Spleen (tissue), 11 donors: ENCODE measurements around the gene KLHL35. TPM values are rescaled to one million over a fixed set of nuclear protein-coding genes. Genes with fewer than 3 reads are reported as not detected.

ENCODE experiments used
- DNase-seq: peaks from one replicate; pipeline ENCODE4 v3.0.0-alpha.2; 2020
- H3K27ac ChIP-seq, 8 donors: fragments of 200-600 bp; sonication (generic) in 7 of 8; 1 replicate in 4 of 8; 2 replicates in 4 of 8; pipeline versions ENCODE4 v1.5.0 to v1.8.0; 2016 to 2021; ENCODE audit warnings: inconsistent platforms in 4 of 8, mild to moderate bottlenecking in 4 of 8, moderate library complexity in 1 of 8
- H3K27me3 ChIP-seq, 7 donors: fragments of 200-600 bp; sonication (generic) in 6 of 7; replicated peaks in 1 of 7; 1 replicate in 4 of 7; 2 replicates in 3 of 7; pipeline versions ENCODE4 v1.5.0 to v1.8.0; 2016 to 2021; ENCODE audit warnings: inconsistent platforms in 3 of 7, mild to moderate bottlenecking in 1 of 7
- H3K36me3 ChIP-seq, 6 donors: fragments of 200-600 bp; sonication (generic) in 5 of 6; 1 replicate in 4 of 6; 2 replicates in 2 of 6; pipeline versions ENCODE4 v1.5.0 to v1.8.0; 2016 to 2021; ENCODE audit warnings: inconsistent platforms in 2 of 6
- H3K4me1 ChIP-seq, 6 donors: fragments of 200-600 bp; sonication (generic) in 5 of 6; 1 replicate in 3 of 6; 2 replicates in 3 of 6; pipeline versions ENCODE4 v1.5.0 to v1.8.0; 2016 to 2021; ENCODE audit warnings: inconsistent platforms in 3 of 6
- H3K4me3 ChIP-seq, 8 donors: fragments of 200-600 bp; sonication (generic) in 7 of 8; 1 replicate in 4 of 8; 2 replicates in 4 of 8; pipeline versions ENCODE4 v1.5.0 to v1.8.0; 2016 to 2021; ENCODE audit warnings: inconsistent platforms in 4 of 8, mild to moderate bottlenecking in 4 of 8, moderate library complexity in 2 of 8
- H3K9me3 ChIP-seq, 8 donors: fragments of 200-600 bp; sonication (generic) in 7 of 8; 1 replicate in 4 of 8; 2 replicates in 4 of 8; pipeline versions ENCODE4 v1.5.0 to v1.8.0; 2016 to 2021; ENCODE audit warnings: inconsistent platforms in 4 of 8
- CTCF ChIP-seq, 11 experiments: fragments of 200-600 bp in 7 of 11; fragments of 450-650 bp in 4 of 11; sonication (generic) in 4 of 11; IDR thresholded peaks in 8 of 11; conservative IDR thresholded peaks in 3 of 11; 1 replicate in 7 of 11; 2 replicates in 4 of 11; pipeline versions ENCODE4 v1.4.0 to v1.8.0; 2016 to 2021; ENCODE audit warnings: antibody characterized with exemption in 11 of 11, inconsistent platforms in 4 of 11, mild to moderate bottlenecking in 1 of 11
- POLR2A ChIP-seq, 3 donors: fragments of 450-650 bp; IDR thresholded peaks; one replicate each; pipeline ENCODE4 v1.5.1; 2017; ENCODE audit warnings: antibody characterized with exemption in 3 of 3, mild to moderate bottlenecking in 1 of 3
- POLR2AphosphoS5 ChIP-seq, 3 donors: sonication (generic); formaldehyde crosslinking; IDR thresholded peaks; one replicate each; pipeline ENCODE4 v1.5.1; 2017; ENCODE audit warnings: antibody characterized with exemption in 3 of 3
- WGBS, 5 donors: extraction: QIAGEN DNeasy Blood & Tissue Kit in 3 of 5; methylation state at CpG; one replicate each; pipeline versions ENCODE4 v1.1.5 to v1.1.7; 2013 to 2018; 5-methylcytosine and 5-hydroxymethylcytosine counted together
- intact Hi-C: fragments of 100-400 bp; cut with DNase I; formaldehyde crosslinking; loops from one replicate; pipeline ENCODE4 v1.15.0; 2023; ENCODE audit warnings: low total_unique reads
- polyA plus RNA-seq, 3 donors: library from polyadenylated mRNA; stranded (reverse); fragments of 200-250 nt; gene quantifications; one replicate each; pipeline ENCODE4 v1.2.1, GENCODE V29; 2013
- total RNA-seq, 7 donors: library from RNA; depleted of rRNA in 3 of 7; stranded (reverse); fragments of >200 nt in 3 of 7; fragmentation: NEBNext Ultra II Directional in 4 of 7; extraction: Animal tissue kit (Norgen Biotek cat#: 25700) in 4 of 7; gene quantifications; one replicate each; pipeline versions ENCODE4 v1.1.0 to v1.2.1, GENCODE V29; 2016 to 2021
- donor health status: healthy with polysubstance abuse.
- donor health status: DM: no; HTN: no; CAD: no; lungs with moderate emphysema.
- donor health status: DM: no; HTN: no; CAD: no.
- donor health status: Bipolar disorder and iron deficiency.
- donor health status: healthy.
- donor health status: DM: no; HTN: no; CAD: no.
- donor health status: DM: yes; HTN: yes; CAD: no.

The KLHL35 gene
- total and polyA plus RNA-seq, 10 donors = 0.19 to 3.8 (median 2.1) TPM

GRCh38 chr11:75469785-75470405, 36.9 kb upstream of the KLHL35 start:
- Histone ChIP-seq H3K27ac (peak overlapping the region in 7 of 8 donors; percentile 58 to 89 (median 78)), H3K4me1 (peaks cover 20 to 99% (median 68%) of the 10 kb centered on the region in 6 donors), H3K9me3 (no peaks in the 10 kb centered on the region), H3K36me3 (peaks cover 0 to 11% (median 0%) of the 10 kb centered on the region in 6 donors), H3K27me3 (no peaks in the 10 kb centered on the region), H3K4me3 (no peak overlapping the region)
- intact Hi-C loops = no loop called here
- no peak for DNase-seq
- 55 to 72% (median 68%) methylated on average over 6 of the region's 6 CpGs for WGBS, 5 donors
- TF ChIP-seq POLR2AphosphoS5 (IDR thresholded peaks at IDR 0.05) (no peak), CTCF (IDR thresholded peaks at IDR 0.05 in 8 of 11, conservative IDR thresholded peaks at IDR 0.05 in 3 of 11) (no peak), POLR2A (IDR thresholded peaks at IDR 0.05) (no peak)

GRCh38 chr11:75468534-75469340, 35.7 kb upstream of the KLHL35 start:
- H3K4me1 ChIP-seq = peaks cover 20 to 99% (median 63%) of the 10 kb centered on the region in 6 donors
- H3K36me3 ChIP-seq = peaks cover 0 to 8% (median 0%) of the 10 kb centered on the region in 6 donors
- no peaks in the 10 kb centered on the region for H3K9me3 ChIP-seq
- 53 to 73% (median 60%) methylated on average over 10 to 14 of the region's 14 CpGs for WGBS, 5 donors
- DNase-seq = peak; percentile 80
- peak overlapping the region; percentile 58 to 89 (median 78) for H3K27ac ChIP-seq
- H3K27me3 ChIP-seq = no peaks in the 10 kb centered on the region
- no peak overlapping the region for H3K4me3 ChIP-seq
- no peak for TF ChIP-seq CTCF (IDR thresholded peaks at IDR 0.05 in 8 of 11, conservative IDR thresholded peaks at IDR 0.05 in 3 of 11)
- TF ChIP-seq POLR2AphosphoS5 (IDR thresholded peaks at IDR 0.05) = peak; percentile 44 to 76 (median 73)
- no peak for TF ChIP-seq POLR2A (IDR thresholded peaks at IDR 0.05)
- intact Hi-C loops = no loop called here

DNA sequence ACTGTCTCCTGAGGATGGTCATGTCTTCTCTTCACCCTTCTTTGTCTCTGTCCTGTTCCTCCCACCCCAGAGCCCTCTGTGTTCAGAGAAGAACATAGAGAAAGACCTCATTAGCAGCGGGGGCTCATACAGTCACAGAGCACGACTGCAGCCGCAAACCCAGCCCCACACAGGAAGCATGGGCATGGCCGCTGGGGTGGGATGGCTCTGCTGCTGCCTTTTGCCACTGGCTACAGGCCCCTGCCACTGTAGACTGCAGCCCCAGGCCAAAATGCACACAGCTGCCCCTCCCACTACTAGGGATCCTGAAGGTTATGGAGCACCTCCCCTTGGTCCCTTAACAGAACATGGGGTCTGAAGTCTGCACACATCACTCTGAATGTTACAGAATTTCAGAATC, 34.9 kb upstream of the KLHL35 start:
- Histone ChIP-seq H3K36me3 (peaks cover 0 to 6% (median 0%) of the 10 kb centered on the region in 6 donors), H3K27me3 (no peaks in the 10 kb centered on the region), H3K4me1 (peaks cover 21 to 100% (median 68%) of the 10 kb centered on the region in 6 donors), H3K4me3 (no peak overlapping the region), H3K27ac (peak overlapping the region; percentile 21 to 89 (median 78)), H3K9me3 (no peaks in the 10 kb centered on the region)
- intact Hi-C loops = no loop called here
- no peak for TF ChIP-seq POLR2AphosphoS5 (IDR thresholded peaks at IDR 0.05)
- no peak for TF ChIP-seq POLR2A (IDR thresholded peaks at IDR 0.05)
- TF ChIP-seq CTCF (IDR thresholded peaks at IDR 0.05 in 8 of 11, conservative IDR thresholded peaks at IDR 0.05 in 3 of 11) = no peak
- 49 to 59% (median 56%) methylated on average over 3 to 4 of the region's 4 CpGs for WGBS, 5 donors
- peak; percentile 61 for DNase-seq

DNA sequence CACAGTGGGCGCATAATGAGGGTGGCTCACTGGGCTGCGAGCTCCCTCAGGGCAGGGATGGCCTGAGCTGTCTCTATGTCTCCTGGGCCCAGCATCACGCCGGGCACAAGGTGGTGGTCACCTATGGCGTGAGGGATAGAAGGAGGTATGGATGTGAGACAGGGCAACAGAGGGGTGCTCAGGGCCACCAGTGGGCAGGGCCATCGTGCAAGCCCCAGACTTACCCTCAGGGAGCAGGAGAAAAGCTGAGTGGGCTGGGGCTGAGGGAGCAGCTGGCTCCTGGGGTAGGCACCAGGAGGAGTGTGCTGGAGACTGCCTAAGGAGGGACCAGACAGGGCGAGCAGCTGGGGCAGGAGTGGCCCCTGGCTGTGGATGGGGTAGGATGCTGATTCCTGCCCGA, 34.3 kb upstream of the KLHL35 start:
- Histone ChIP-seq H3K9me3 (no peaks in the 10 kb centered on the region), H3K36me3 (peaks cover 0 to 2% (median 0%) of the 10 kb centered on the region in 6 donors), H3K4me1 (peaks cover 24 to 100% (median 70%) of the 10 kb centered on the region in 6 donors), H3K27ac (peak overlapping the region in 7 of 8 donors; percentile 3 to 89 (median 78)), H3K4me3 (no peak overlapping the region), H3K27me3 (no peaks in the 10 kb centered on the region)
- intact Hi-C loops = no loop called here
- DNase-seq = peak; percentile 70
- 88 to 92% (median 90%) methylated on average over 8 of the region's 8 CpGs for WGBS, 5 donors
- no peak for TF ChIP-seq POLR2AphosphoS5 (IDR thresholded peaks at IDR 0.05)
- TF ChIP-seq CTCF (IDR thresholded peaks at IDR 0.05 in 8 of 11, conservative IDR thresholded peaks at IDR 0.05 in 3 of 11) = no peak
- no peak for TF ChIP-seq POLR2A (IDR thresholded peaks at IDR 0.05)
